PC-9 (cell line): ENCODE results near the gene CEP83.

ENCODE experiments used
- CTCF ChIP-seq: fragments of 200-600 bp; sonication (generic); conservative IDR thresholded peaks from 2 replicates; pipeline ENCODE4 v1.6.1; 2017; ENCODE audit warnings: mixed run types, antibody characterized with exemption, mild to moderate bottlenecking, moderate library complexity
- EZH2 ChIP-seq: fragments of 200-600 bp; sonication (generic); IDR thresholded peaks from 2 replicates; pipeline ENCODE4 v1.8.0; 2017; ENCODE audit warnings: antibody characterized with exemption, low read depth

GRCh38 chr12:94374124-94374523 is 85.5 kb downstream of the CEP83 start:
- TF ChIP-seq CTCF (no peak), EZH2 (no peak)
